ENCODE data around the gene DMAC1. TPM values are rescaled to one million over a fixed set of nuclear protein-coding genes. Genes with fewer than 3 reads are reported as not detected.

DMAC1 gene
- total and polyA plus RNA-seq, 2 experiments from 2014 or later: 13.1 to 78.2 TPM

GRCh38 chr9:7823651-7824050 lies 24.1 kb upstream of the DMAC1 start:
- TF ChIP-seq EZH2 (IDR thresholded peaks at IDR 0.05; ENCODE audit: insufficient read depth, poor library complexity, severe bottlenecking) (no peak), EZH2phosphoT487 (IDR thresholded peaks at IDR 0.05; ENCODE audit: insufficient read depth, low read depth) (no peak)

GRCh38 chr9:7819984-7820383 lies 20.4 kb upstream of the DMAC1 start:
- in situ Hi-C loops (cut with MboI): no loop called here
- H3K27ac ChIP-seq: no peak overlapping the region
- 29 to 34% methylated on average over 1 of the region's 1 CpG for WGBS, 2 experiments (ENCODE audit: low coverage in 1 of 2, low lambda C conversion rate in 2 of 2, missing lambda C conversion rate in 2 of 2)
- H3K79me2 ChIP-seq (ENCODE audit: insufficient read depth): no peaks in the 10 kb centered on the region
- no peaks in the 10 kb centered on the region for H3K9me3 ChIP-seq (ENCODE audit: low read depth)
- no peak overlapping the region for H3K4me2 ChIP-seq (ENCODE audit: unreplicated experiment)
- H3K9me2 ChIP-seq (ENCODE audit: insufficient read depth): no peaks in the 10 kb centered on the region
- H2AFZ ChIP-seq: no peak overlapping the region
- TF ChIP-seq EZH2 (IDR thresholded peaks at IDR 0.05; ENCODE audit: insufficient read depth, poor library complexity, severe bottlenecking): no peak
- TF ChIP-seq EZH2phosphoT487 (IDR thresholded peaks at IDR 0.05; ENCODE audit: insufficient read depth, low read depth): no peak
- H3K36me3 ChIP-seq (ENCODE audit: low read depth): no peaks in the 10 kb centered on the region
- H3K27me3 ChIP-seq (replicated peaks; ENCODE audit: insufficient read depth): no peaks in the 10 kb centered on the region
- no peak for DNase-seq
- no peaks in the 10 kb centered on the region for H3K4me1 ChIP-seq (ENCODE audit: insufficient read depth)
- no peak overlapping the region for H3K9ac ChIP-seq
- no peaks in the 10 kb centered on the region for H4K20me1 ChIP-seq (ENCODE audit: insufficient read depth)
- no peaks in the 10 kb centered on the region for H3F3A ChIP-seq (ENCODE audit: insufficient read depth)
- H3K4me3 ChIP-seq: no peak overlapping the region

More at GRCh38 chr9:7823651-7824050, 24.1 kb upstream of the DMAC1 start:
- no peaks in the 10 kb centered on the region for H3K9me2 ChIP-seq (ENCODE audit: insufficient read depth)
- no peak overlapping the region for H3K4me2 ChIP-seq (ENCODE audit: unreplicated experiment)
- H3K27ac ChIP-seq: no peak overlapping the region
- no peak overlapping the region for H2AFZ ChIP-seq
- H3K4me3 ChIP-seq: no peak overlapping the region
- no peaks in the 10 kb centered on the region for H3K27me3 ChIP-seq (replicated peaks; ENCODE audit: insufficient read depth)
- no peak overlapping the region for H3K9ac ChIP-seq
- no peaks in the 10 kb centered on the region for H4K20me1 ChIP-seq (ENCODE audit: insufficient read depth)
- no peaks in the 10 kb centered on the region for H3K4me1 ChIP-seq (ENCODE audit: insufficient read depth)
- no peaks in the 10 kb centered on the region for H3K36me3 ChIP-seq (ENCODE audit: low read depth)
- DNase-seq: no peak
- H3K9me3 ChIP-seq (ENCODE audit: low read depth): no peaks in the 10 kb centered on the region
- H3F3A ChIP-seq (ENCODE audit: insufficient read depth): no peaks in the 10 kb centered on the region
- H3K79me2 ChIP-seq (ENCODE audit: insufficient read depth): no peaks in the 10 kb centered on the region
- WGBS, 2 experiments (ENCODE audit: low coverage in 1 of 2, low lambda C conversion rate in 2 of 2, missing lambda C conversion rate in 2 of 2): 25 to 32% methylated on average over 5 of the region's 5 CpGs
- in situ Hi-C loops (cut with MboI): no loop called here

GRCh38 chr9:7816021-7816420 lies 16.4 kb upstream of the DMAC1 start:
- Histone ChIP-seq H3K9me2 (ENCODE audit: insufficient read depth) (no peaks in the 10 kb centered on the region), H2AFZ (no peak overlapping the region), H3K9me3 (ENCODE audit: low read depth) (no peaks in the 10 kb centered on the region), H3K27me3 (replicated peaks; ENCODE audit: insufficient read depth) (no peaks in the 10 kb centered on the region), H3K9ac (no peak overlapping the region), H3K79me2 (ENCODE audit: insufficient read depth) (no peaks in the 10 kb centered on the region), H3F3A (ENCODE audit: insufficient read depth) (no peaks in the 10 kb centered on the region), H3K27ac (no peak overlapping the region), H3K4me2 (ENCODE audit: unreplicated experiment) (no peak overlapping the region), H3K36me3 (ENCODE audit: low read depth) (no peaks in the 10 kb centered on the region), H4K20me1 (ENCODE audit: insufficient read depth) (no peaks in the 10 kb centered on the region), H3K4me3 (no peak overlapping the region), H3K4me1 (ENCODE audit: insufficient read depth) (no peaks in the 10 kb centered on the region)
- DNase-seq: no peak
- WGBS, 2 experiments (ENCODE audit: low coverage in 1 of 2, low lambda C conversion rate in 2 of 2, missing lambda C conversion rate in 2 of 2): 41 to 49% methylated on average over 2 of the region's 2 CpGs
- in situ Hi-C loops (cut with MboI): no loop called here
- TF ChIP-seq EZH2phosphoT487 (IDR thresholded peaks at IDR 0.05; ENCODE audit: insufficient read depth, low read depth) (no peak), EZH2 (IDR thresholded peaks at IDR 0.05; ENCODE audit: insufficient read depth, poor library complexity, severe bottlenecking) (no peak)

- Histone ChIP-seq H3K36me3 (ENCODE audit: low read depth) (no peaks in the 10 kb centered on the region), H2AFZ (no peak overlapping the region), H3K4me3 (no peak overlapping the region), H3K27ac (no peak overlapping the region), H3K9me2 (ENCODE audit: insufficient read depth) (no peaks in the 10 kb centered on the region), H3K4me2 (ENCODE audit: unreplicated experiment) (no peak overlapping the region), H3K4me1 (ENCODE audit: insufficient read depth) (no peaks in the 10 kb centered on the region), H4K20me1 (ENCODE audit: insufficient read depth) (no peaks in the 10 kb centered on the region), H3K79me2 (ENCODE audit: insufficient read depth) (no peaks in the 10 kb centered on the region), H3K27me3 (replicated peaks; ENCODE audit: insufficient read depth) (no peaks in the 10 kb centered on the region), H3K9me3 (ENCODE audit: low read depth) (no peaks in the 10 kb centered on the region), H3K9ac (no peak overlapping the region), H3F3A (ENCODE audit: insufficient read depth) (no peaks in the 10 kb centered on the region)
- WGBS, 2 experiments (ENCODE audit: low coverage in 1 of 2, low lambda C conversion rate in 2 of 2, missing lambda C conversion rate in 2 of 2): 38 to 47% methylated on average over 2 of the region's 2 CpGs
- DNase-seq: no peak
- no peak for TF ChIP-seq EZH2phosphoT487 (IDR thresholded peaks at IDR 0.05; ENCODE audit: insufficient read depth, low read depth)
- TF ChIP-seq EZH2 (IDR thresholded peaks at IDR 0.05; ENCODE audit: insufficient read depth, poor library complexity, severe bottlenecking): no peak
- in situ Hi-C loops (cut with MboI): no loop called here
Observed at GRCh38 chr9:7813030-7813429, 13.5 kb upstream of the DMAC1 start.

GRCh38 chr9:7811677-7812076 lies 12.1 kb upstream of the DMAC1 start:
- H3K9ac ChIP-seq: no peak overlapping the region
- in situ Hi-C loops (cut with MboI): no loop called here
- 14 to 26% methylated on average over 3 of the region's 3 CpGs for WGBS, 2 experiments (ENCODE audit: low coverage in 1 of 2, low lambda C conversion rate in 2 of 2, missing lambda C conversion rate in 2 of 2)

More at GRCh38 chr9:7811677-7812076, 12.1 kb upstream of the DMAC1 start:
- Histone ChIP-seq H3K4me3 (no peak overlapping the region), H3K9me2 (ENCODE audit: insufficient read depth) (no peaks in the 10 kb centered on the region), H3K9me3 (ENCODE audit: low read depth) (no peaks in the 10 kb centered on the region), H3K36me3 (ENCODE audit: low read depth) (no peaks in the 10 kb centered on the region), H3F3A (ENCODE audit: insufficient read depth) (no peaks in the 10 kb centered on the region), H3K79me2 (ENCODE audit: insufficient read depth) (no peaks in the 10 kb centered on the region), H4K20me1 (ENCODE audit: insufficient read depth) (no peaks in the 10 kb centered on the region), H3K27me3 (replicated peaks; ENCODE audit: insufficient read depth) (no peaks in the 10 kb centered on the region), H3K27ac (no peak overlapping the region), H2AFZ (no peak overlapping the region), H3K4me2 (ENCODE audit: unreplicated experiment) (no peak overlapping the region), H3K4me1 (ENCODE audit: insufficient read depth) (no peaks in the 10 kb centered on the region)
- DNase-seq: no peak
- TF ChIP-seq EZH2phosphoT487 (IDR thresholded peaks at IDR 0.05; ENCODE audit: insufficient read depth, low read depth) (no peak), EZH2 (IDR thresholded peaks at IDR 0.05; ENCODE audit: insufficient read depth, poor library complexity, severe bottlenecking) (no peak)

Data from GM23248 (cell line).